NCI-H2107 treated with DMSO at 0.1 percent for 48 hours (cell line): Measurements from ENCODE around the gene KCNJ11.
A peak's percentile ranks its signal among the peaks of the same experiment; 100 is the strongest.

Experiments used
- DNase-seq: peaks from one replicate; lab custom pipeline; 2025; ENCODE audit not compliant: unreplicated experiment; lab: John Stamatoyannopoulos, UW

The KCNJ11 gene

GRCh38 chr11:17369094-17369493, 19.4 kb downstream of the KCNJ11 start:
- no peak for DNase-seq

- no peak for DNase-seq
Measured at GRCh38 chr11:17368551-17368950, 19.9 kb downstream of the KCNJ11 start.

- DNase-seq, result no peak
Measured at GRCh38 chr11:17366495-17366894, 22.0 kb downstream of the KCNJ11 start.

- DNase-seq, result peak; percentile 48
Measured at GRCh38 chr11:17354601-17354991, 33.9 kb downstream of the KCNJ11 start.

DNA sequence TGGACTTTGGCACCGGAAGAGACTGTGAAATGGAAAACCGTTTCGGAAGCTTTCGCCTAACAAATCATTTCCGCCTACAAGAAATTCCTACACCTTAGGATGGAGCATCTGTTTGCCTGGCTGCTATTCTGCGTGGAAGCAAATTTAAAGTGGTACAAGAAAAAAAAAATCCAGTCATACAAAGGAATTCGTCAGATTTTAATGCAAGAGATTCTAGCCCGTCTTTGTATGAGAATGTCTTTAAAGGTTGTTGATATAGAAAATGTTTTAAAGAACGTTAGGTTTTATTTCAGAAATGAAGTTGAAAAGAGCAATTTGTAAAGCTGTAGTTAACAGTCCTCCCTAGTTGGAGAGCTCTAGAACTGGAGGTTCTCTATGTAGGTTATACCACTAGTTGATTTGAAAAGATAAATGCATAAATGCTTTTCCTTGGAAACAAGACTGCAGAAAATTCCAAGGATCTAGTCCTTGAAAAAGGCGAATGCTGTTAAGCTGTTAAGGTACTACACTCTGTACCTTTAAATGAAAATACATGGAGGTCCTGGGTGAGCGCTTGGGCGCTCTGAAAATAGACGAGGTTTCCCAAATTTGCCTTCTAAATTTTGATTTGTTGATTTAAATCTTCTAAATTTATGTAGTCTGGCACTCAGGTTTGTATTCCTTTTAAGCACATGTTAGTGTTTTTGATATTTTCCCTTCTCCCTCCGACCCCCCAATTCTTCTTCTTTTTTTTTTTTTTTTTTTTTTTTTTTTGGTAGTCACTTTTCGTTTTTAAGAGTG, 34.4 kb downstream of the KCNJ11 start:
- DNase-seq, result peak; percentile 57

DNA sequence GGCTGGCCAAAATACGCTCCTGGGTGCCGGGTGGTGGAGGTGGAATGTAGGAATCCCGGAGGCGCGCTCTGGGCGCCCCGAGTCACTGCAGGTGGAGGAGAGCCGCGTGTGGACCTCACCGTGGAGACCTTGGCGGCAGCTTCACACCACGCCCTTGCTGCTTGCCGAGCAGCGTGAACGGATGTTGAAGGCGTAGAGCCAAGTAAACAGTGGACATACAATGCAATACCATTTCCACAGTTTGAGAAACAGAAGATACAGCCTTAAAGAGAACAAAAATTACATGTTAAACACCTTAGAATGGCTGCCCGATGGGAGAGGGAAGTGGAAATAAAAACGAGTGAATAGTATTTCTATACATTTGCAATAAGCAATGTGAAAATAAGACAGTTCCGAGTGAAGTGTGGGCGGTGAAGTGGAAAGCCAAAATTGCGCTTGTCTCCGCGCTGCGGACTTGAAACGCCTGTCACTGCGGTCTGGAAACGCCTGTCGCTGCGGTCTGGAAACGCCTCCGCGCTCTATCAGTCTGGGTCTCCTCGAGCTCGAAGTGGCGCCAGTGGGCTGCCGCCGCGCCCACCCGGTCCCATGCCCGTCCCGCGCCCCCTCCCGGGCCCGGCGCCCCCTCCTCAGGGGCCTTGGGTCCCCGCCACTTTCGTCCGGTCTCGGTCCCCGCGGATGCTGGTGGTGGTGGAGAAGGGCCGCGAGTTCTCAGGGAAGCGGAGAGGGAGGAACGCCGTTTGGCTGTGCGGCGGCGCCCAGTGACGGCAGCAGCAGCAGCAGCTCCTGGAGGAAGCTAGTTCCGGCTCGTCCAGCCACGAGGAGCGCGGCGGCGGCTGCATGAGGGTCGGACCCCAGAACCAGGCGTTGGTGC, 35.3 kb downstream of the KCNJ11 start:
- DNase-seq, result peak; percentile 48

GRCh38 chr11:17351510-17352176, 36.8 kb downstream of the KCNJ11 start, which contains the start of gene NCR3LG1:
Gene NCR3LG1 (plus strand): TSS chr11:17351800. CDS start chr11:17351970, 170 bp downstream.
- peak; percentile 47 for DNase-seq

DNA sequence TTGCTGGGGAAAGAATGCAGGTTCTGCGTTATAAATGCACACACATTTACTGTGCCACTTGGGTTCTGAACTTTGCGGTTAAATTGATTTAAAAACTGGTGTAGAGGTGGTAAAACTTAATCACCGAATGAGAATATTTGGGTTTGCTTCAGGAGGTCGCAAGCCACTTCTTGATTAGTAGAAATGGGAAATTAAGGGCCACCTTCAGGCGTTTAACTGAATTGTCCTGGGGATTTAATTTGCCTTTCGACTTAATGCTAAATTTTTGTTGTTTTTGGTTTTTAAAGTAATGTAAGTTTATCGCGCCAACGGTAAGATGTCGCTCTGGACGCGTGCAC, 37.3 kb downstream of the KCNJ11 start:
- no peak for DNase-seq

GRCh38 chr11:17350455-17351171, 37.8 kb downstream of the KCNJ11 start:
- DNase-seq, result no peak

DNA sequence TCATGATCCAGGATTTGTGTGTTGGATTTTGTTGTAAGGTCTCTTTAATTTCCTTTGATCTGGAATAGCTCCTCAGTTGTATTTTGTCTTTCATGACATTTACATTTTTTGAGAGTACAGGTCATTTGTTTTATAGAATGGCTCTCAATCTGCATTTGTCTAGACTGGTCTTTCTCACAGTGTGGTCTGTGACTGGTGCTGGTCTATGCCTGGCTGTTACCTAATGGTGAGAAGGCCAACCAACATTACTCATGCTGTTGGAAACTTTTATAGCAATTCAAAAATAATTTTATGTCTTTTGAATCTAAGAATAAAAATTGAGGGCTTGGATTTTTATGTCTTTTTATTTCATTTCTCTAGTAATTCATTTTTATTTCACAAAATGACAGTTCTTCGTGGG, 40.8 kb downstream of the KCNJ11 start:
- DNase-seq, result no peak

DNA sequence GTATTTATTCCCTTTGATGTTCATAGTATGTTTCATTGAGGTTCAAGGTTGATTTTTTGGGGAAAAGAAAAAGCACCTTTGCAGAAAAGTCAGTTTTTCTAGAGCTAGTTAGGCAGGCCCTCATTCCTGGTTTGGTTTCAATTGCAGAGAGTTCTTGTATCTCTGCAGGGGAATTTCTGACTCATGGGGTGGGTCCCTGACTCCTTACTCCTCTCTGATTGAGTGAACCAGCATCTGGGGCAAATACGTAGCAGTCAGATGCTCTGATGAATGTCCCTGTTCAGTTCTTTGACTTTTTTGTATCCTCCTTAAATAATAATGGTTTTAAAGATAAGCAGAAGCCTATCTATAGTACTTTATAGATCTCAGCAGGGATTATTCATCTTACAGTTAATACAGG, 44.6 kb downstream of the KCNJ11 start:
- no peak for DNase-seq

DNA sequence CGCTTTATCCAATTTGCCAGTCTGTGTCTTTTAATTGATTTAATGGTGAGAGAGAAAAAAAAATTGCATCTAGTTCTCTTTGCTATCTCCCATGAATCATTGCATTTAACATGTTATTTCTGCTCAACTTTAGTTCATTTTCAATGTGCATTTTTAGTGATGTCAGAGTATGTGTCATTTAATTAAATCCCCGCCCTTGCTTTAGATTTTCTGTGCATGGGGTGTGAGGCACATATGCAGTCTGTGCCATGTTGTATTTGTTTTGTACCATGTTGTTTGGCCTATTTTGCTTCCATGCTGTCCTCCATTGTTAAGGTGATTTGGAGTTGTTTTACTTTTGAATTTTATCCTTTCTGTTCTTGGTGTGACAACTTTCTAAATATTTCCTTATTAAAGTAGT, 45.2 kb downstream of the KCNJ11 start:
- DNase-seq, result no peak
